Measurements from ENCODE around the gene TM4SF18.

GRCh38 chr3:149331396-149331795 lies 2.0 kb downstream of the TM4SF18 start:
- TF ChIP-seq CTCF (IDR thresholded peaks at IDR 0.05 in 4 of 5, conservative IDR thresholded peaks at IDR 0.05 in 1 of 5): no peak
- TF ChIP-seq POLR2A (IDR thresholded peaks at IDR 0.05): no peak

All from gastrocnemius medialis (tissue), 4 donors.